Medulla oblongata (tissue), 1 donor: ENCODE measurements around the gene PLEKHG7.

Experiments
- DNase-seq: peaks from one replicate; pipeline ENCODE4 v3.0.0-alpha.2; 2015; ENCODE audit errors: extremely low spot score

PLEKHG7 gene

GRCh38 chr12:92803903-92804302, 101.1 kb downstream of the PLEKHG7 start:
- no peak for DNase-seq

- DNase-seq, result no peak
Measured at GRCh38 chr12:92810370-92810769, 107.6 kb downstream of the PLEKHG7 start.

GRCh38 chr12:92814584-92814983, 111.8 kb downstream of the PLEKHG7 start:
- no peak for DNase-seq

GRCh38 chr12:92821142-92821541, 118.4 kb downstream of the PLEKHG7 start:
- DNase-seq, result no peak
